Testis (tissue), 3 donors: ENCODE data around the gene RASL10A. TPM values are rescaled to one million over a fixed set of nuclear protein-coding genes. Genes with fewer than 3 reads are reported as not detected.

Source experiments
- DNase-seq: peaks from one replicate; pipeline ENCODE4 v3.0.0-alpha.2; 2019
- H3K27ac ChIP-seq, 2 donors: fragments of 200-600 bp; sonication (generic); one replicate each; pipeline ENCODE4 v1.5.1; 2019
- H3K27me3 ChIP-seq: fragments of 200-600 bp; sonication (generic); one replicate; pipeline ENCODE4 v1.5.1; 2019
- H3K36me3 ChIP-seq: fragments of 200-600 bp; sonication (generic); one replicate; pipeline ENCODE4 v1.5.1; 2017; ENCODE audit warnings: low read depth; ENCODE audit errors: missing control alignments
- H3K4me1 ChIP-seq: fragments of 200-600 bp; sonication (generic); one replicate; pipeline ENCODE4 v1.5.1; 2019
- H3K4me3 ChIP-seq, 2 donors: fragments of 200-600 bp; sonication (generic); one replicate each; pipeline ENCODE4 v1.5.1; 2017 to 2019
- H3K9me3 ChIP-seq: fragments of 200-600 bp; sonication (generic); one replicate; pipeline ENCODE4 v1.5.1; 2017
- CTCF ChIP-seq, 3 experiments: fragments of 450-650 bp in 2 of 3; fragments of 200-600 bp in 1 of 3; sonication (generic) in 1 of 3; IDR thresholded peaks; one replicate each; pipeline ENCODE4 v1.5.1; 2016 to 2019; ENCODE audit warnings: antibody characterized with exemption in 3 of 3, mild to moderate bottlenecking in 2 of 3, moderate library complexity in 1 of 3
- POLR2A ChIP-seq: fragments of 450-650 bp; IDR thresholded peaks from one replicate; pipeline ENCODE4 v1.6.1; 2017; ENCODE audit warnings: antibody characterized with exemption, mild to moderate bottlenecking, moderate library complexity
- WGBS, 2 donors: methylation state at CpG; one replicate each; pipeline ENCODE4 v1.1.5; 2018; 5-methylcytosine and 5-hydroxymethylcytosine counted together
- intact Hi-C: fragments of 100-400 bp; cut with DNase I; formaldehyde crosslinking; loops from one replicate; pipeline ENCODE4 v1.15.1; 2023; ENCODE audit warnings: low total_unique reads
- polyA plus RNA-seq: library from polyadenylated mRNA; stranded (reverse); fragments of 350-450 nt; fragmentation: Illumina TruSeq; extraction: RNeasy Lipid Tissue Mini Kit (QIAGEN cat#74804); gene quantifications from one replicate; pipeline ENCODE4 v1.2.3, GENCODE V29; 2014; ENCODE audit warnings: low read depth, low replicate concordance; ENCODE audit not compliant: insufficient read depth
- total RNA-seq, 2 donors: library from RNA; depleted of rRNA; stranded (reverse); fragments of >200 nt; gene quantifications; one replicate each; pipeline ENCODE4 v1.2.3, GENCODE V29; 2016

RASL10A gene
- total and polyA plus RNA-seq, 3 donors from 2014 or later: 2.2 to 10.4 (median 7.1) TPM

- H3K27me3 ChIP-seq: no peaks in the 10 kb centered on the region
- H3K9me3 ChIP-seq: no peaks in the 10 kb centered on the region
- peaks cover 4% of the 10 kb centered on the region for H3K4me1 ChIP-seq
- intact Hi-C loops: no loop called here
- H3K36me3 ChIP-seq: no peaks in the 10 kb centered on the region
- no peak overlapping the region for H3K4me3 ChIP-seq
- TF ChIP-seq POLR2A (no peak), CTCF (IDR thresholded peaks at IDR 0.05) (no peak)
- no peak for DNase-seq
- 87 to 91% methylated on average over 10 to 11 of the region's 11 CpGs for WGBS, 2 donors
- no peak overlapping the region for H3K27ac ChIP-seq
These were observed 20.2 kb upstream of the RASL10A start for GRCh38 chr22:29335656-29336055.

- TF ChIP-seq CTCF (IDR thresholded peaks at IDR 0.05) (no peak), POLR2A (no peak)
- Histone ChIP-seq H3K36me3 (no peaks in the 10 kb centered on the region), H3K9me3 (no peaks in the 10 kb centered on the region), H3K4me3 (no peak overlapping the region), H3K27ac (no peak overlapping the region), H3K27me3 (no peaks in the 10 kb centered on the region), H3K4me1 (peaks cover 8% of the 10 kb centered on the region)
- DNase-seq: no peak
- 87 to 88% methylated on average over 10 to 12 of the region's 12 CpGs for WGBS, 2 donors
- intact Hi-C loops: no loop called here
These were observed 19.3 kb upstream of the RASL10A start for GRCh38 chr22:29334696-29335344.

GRCh38 chr22:29334148-29334547 lies 18.7 kb upstream of the RASL10A start:
- H3K9me3 ChIP-seq: no peaks in the 10 kb centered on the region
- WGBS, 2 donors: 85 to 97% methylated on average over 5 to 7 of the region's 7 CpGs
- no peak for DNase-seq
- no peaks in the 10 kb centered on the region for H3K27me3 ChIP-seq
- TF ChIP-seq POLR2A (no peak), CTCF (IDR thresholded peaks at IDR 0.05) (no peak)
- H3K27ac ChIP-seq: no peak overlapping the region
- no peaks in the 10 kb centered on the region for H3K36me3 ChIP-seq
- intact Hi-C loops: no loop called here
- peaks cover 8% of the 10 kb centered on the region for H3K4me1 ChIP-seq
- no peak overlapping the region for H3K4me3 ChIP-seq

- Histone ChIP-seq H3K9me3 (no peaks in the 10 kb centered on the region), H3K27me3 (no peaks in the 10 kb centered on the region), H3K4me1 (peaks cover 8% of the 10 kb centered on the region), H3K36me3 (no peaks in the 10 kb centered on the region), H3K4me3 (no peak overlapping the region), H3K27ac (no peak overlapping the region)
- TF ChIP-seq POLR2A: no peak
- TF ChIP-seq CTCF (IDR thresholded peaks at IDR 0.05): no peak
- no peak for DNase-seq
- 93 to 95% methylated on average over 3 to 8 of the region's 8 CpGs for WGBS, 2 donors
- intact Hi-C loops: no loop called here
These were observed 17.5 kb upstream of the RASL10A start for GRCh38 chr22:29332886-29333496.
